Mesothelial cell of epicardium (in vitro differentiated cells): ENCODE data around the gene RAB26. TPM values are rescaled to one million over a fixed set of nuclear protein-coding genes. Genes with fewer than 3 reads are reported as not detected.
"Not testable (repeated sequence)": the region's sequence is repeated elsewhere in the genome, so short reads cannot be mapped to it uniquely, and the experiment has no call there.

Experiments
- DNase-seq, 2 experiments: peaks; one replicate each; pipeline ENCODE4 v3.0.0; 2021; ENCODE audit warnings: low spot score in 2 of 2; ENCODE audit not compliant: unreplicated experiment in 2 of 2
- H3K27ac Mint-ChIP-seq: 2 replicates; pipeline ENCODE4 v1.8.0; 2021; ENCODE audit warnings: mixed read lengths
- H3K27me3 Mint-ChIP-seq: 2 replicates; pipeline ENCODE4 v1.8.0; 2021; ENCODE audit warnings: low read depth, mixed read lengths
- H3K36me3 Mint-ChIP-seq: 2 replicates; pipeline ENCODE4 v1.8.0; 2021; ENCODE audit warnings: mixed read lengths
- H3K4me1 Mint-ChIP-seq: 2 replicates; pipeline ENCODE4 v1.8.0; 2021; ENCODE audit warnings: mixed read lengths
- H3K4me3 Mint-ChIP-seq: 2 replicates; pipeline ENCODE4 v1.8.0; 2021; ENCODE audit warnings: mild to moderate bottlenecking, moderate library complexity, mixed read lengths
- H3K9me3 Mint-ChIP-seq: 2 replicates; pipeline ENCODE4 v1.8.0; 2021; ENCODE audit warnings: mixed read lengths
- microRNA-seq: library from miRNA; unstranded; fragments of <30 nt; microRNA quantifications from one replicate; pipeline ENCODE4 v1.2.0, GENCODE V29; 2021; ENCODE audit warnings: inconsistent platforms, mixed read lengths
- total RNA-seq: library from RNA; stranded (reverse); gene quantifications from 3 replicates; pipeline ENCODE4 v1.2.1, GENCODE V29; 2021
- TF ChIP-seq, protein P1 (sequence below): fragments of 200-600 bp; sonication (generic); IDR thresholded peaks from one replicate; pipeline ENCODE4 v1.5.0; 2021; ENCODE audit warnings: antibody characterized with exemption; ENCODE audit not compliant: unreplicated experiment

Gene RAB26
- total RNA-seq, 1 donor from 2014 or later, result 1.5 TPM

DNA sequence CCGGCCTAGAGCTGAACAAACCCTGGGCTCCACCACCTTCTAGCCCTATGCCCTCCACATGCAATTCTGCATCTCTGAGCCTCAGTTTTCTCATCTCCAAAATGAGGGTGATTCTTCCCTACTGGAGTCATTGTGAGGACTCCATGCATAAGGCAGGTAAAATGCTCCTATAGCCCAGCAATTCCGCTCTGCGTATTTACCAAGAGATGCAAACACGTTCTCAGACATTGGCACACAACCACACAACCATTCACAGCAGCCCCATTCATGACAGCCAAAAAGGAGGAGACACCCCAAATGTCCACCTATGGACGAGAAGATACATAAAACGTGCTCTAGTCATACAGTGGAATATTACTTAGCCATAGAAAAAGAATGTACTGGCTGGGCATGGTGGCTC is 51.9 kb downstream of the RAB26 start:
- Mint-ChIP-seq H3K36me3 (no peaks in the 10 kb centered on the region), H3K9me3 (no peaks in the 10 kb centered on the region), H3K4me1 (peaks cover 5% of the 10 kb centered on the region), H3K4me3 (no peak overlapping the region), H3K27ac (no peak overlapping the region), H3K27me3 (peaks cover 41% of the 10 kb centered on the region)
- no peak for DNase-seq
- TF ChIP-seq, protein P1, sequence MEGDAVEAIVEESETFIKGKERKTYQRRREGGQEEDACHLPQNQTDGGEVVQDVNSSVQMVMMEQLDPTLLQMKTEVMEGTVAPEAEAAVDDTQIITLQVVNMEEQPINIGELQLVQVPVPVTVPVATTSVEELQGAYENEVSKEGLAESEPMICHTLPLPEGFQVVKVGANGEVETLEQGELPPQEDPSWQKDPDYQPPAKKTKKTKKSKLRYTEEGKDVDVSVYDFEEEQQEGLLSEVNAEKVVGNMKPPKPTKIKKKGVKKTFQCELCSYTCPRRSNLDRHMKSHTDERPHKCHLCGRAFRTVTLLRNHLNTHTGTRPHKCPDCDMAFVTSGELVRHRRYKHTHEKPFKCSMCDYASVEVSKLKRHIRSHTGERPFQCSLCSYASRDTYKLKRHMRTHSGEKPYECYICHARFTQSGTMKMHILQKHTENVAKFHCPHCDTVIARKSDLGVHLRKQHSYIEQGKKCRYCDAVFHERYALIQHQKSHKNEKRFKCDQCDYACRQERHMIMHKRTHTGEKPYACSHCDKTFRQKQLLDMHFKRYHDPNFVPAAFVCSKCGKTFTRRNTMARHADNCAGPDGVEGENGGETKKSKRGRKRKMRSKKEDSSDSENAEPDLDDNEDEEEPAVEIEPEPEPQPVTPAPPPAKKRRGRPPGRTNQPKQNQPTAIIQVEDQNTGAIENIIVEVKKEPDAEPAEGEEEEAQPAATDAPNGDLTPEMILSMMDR, result no peak

DNA sequence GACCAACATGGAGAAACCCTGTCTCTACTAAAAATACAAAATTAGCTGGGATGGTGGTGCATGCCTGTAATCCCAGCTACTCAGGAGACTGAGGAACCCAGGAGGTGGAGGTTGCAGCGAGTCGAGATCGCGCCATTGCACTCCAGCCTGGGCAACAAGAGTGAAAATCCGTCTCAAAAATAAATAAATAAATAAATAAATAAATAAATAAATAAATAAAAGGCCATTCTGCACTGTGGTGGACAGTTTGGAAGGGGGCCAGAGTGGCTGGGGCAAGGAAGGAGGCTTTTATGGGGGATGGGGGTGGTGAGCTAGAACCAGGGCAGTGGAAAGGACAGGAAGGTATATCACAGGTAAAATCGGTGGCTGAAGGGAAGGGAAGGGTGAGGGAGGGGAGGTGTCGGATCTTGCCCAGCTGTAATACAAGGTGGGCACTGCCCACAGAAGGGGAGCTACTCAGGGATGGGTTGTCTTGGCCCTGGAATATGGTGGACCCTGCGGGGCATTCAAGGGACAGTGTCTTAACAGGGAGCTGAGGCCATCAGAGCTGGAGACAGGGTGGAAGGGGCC is 54.8 kb downstream of the RAB26 start:
- not testable (repeated sequence) for H3K36me3 Mint-ChIP-seq, H3K27ac Mint-ChIP-seq, H3K9me3 Mint-ChIP-seq, H3K4me1 Mint-ChIP-seq, DNase-seq
- H3K4me3 Mint-ChIP-seq, result peak overlapping the region; percentile 55
- H3K27me3 Mint-ChIP-seq, result peaks cover 24% of the 10 kb centered on the region

Small RNAs within 50 kb of the gene (microRNA-seq; reads per million reads assigned to microRNA genes)
- gene MIR3180-5 (not detected), gene MIR4516 (not detected), gene MIR6511B1 (not detected)

Other genes with a start within 250 kb of the RAB26 start
- gene HS3ST6, start 230.2 kb upstream of the RAB26 start, total RNA-seq, result 0.22 to 0.36 TPM in 2 of 3 replicates, not detected in the other
- gene MSRB1, start 205.4 kb upstream of the RAB26 start, total RNA-seq, result 13.1 to 14.1 TPM (median 13.4 TPM) in 3 replicates
- gene RPL3L, start 193.9 kb upstream of the RAB26 start, total RNA-seq, result 0.40 to 0.45 TPM in 2 of 3 replicates, not detected in the other
- 92.9 to 103 TPM (median 95.0 TPM) in 3 replicates for gene NDUFB10, start 189.1 kb upstream of the RAB26 start, total RNA-seq
- 2,265 to 2,496 TPM (median 2,379 TPM) in 3 replicates for gene RPS2, start 183.8 kb upstream of the RAB26 start, total RNA-seq
- gene RNF151, start 181.8 kb upstream of the RAB26 start, total RNA-seq, result not detected in 3 replicates
- gene TBL3, start 176.6 kb upstream of the RAB26 start, total RNA-seq, result 35.5 to 40.6 TPM (median 37.2 TPM) in 3 replicates
- gene NOXO1, start 167.2 kb upstream of the RAB26 start, total RNA-seq, result 0.42 to 1.3 TPM (median 0.73 TPM) in 3 replicates
- gene GFER, start 164.4 kb upstream of the RAB26 start, total RNA-seq, result 22.8 to 26.5 TPM (median 23.7 TPM) in 3 replicates
- 0.49 to 1.3 TPM (median 1.0 TPM) in 3 replicates for gene SYNGR3, start 158.7 kb upstream of the RAB26 start, total RNA-seq
- gene ZNF598, start 138.8 kb upstream of the RAB26 start, total RNA-seq, result 50.6 to 52.7 TPM (median 52.7 TPM) in 3 replicates
- 14.0 to 16.1 TPM (median 15.4 TPM) in 3 replicates for gene NPW, start 128.8 kb upstream of the RAB26 start, total RNA-seq
- 48.1 to 55.1 TPM (median 51.3 TPM) in 3 replicates for gene NHERF2, start 121.7 kb upstream of the RAB26 start, total RNA-seq
- gene NTHL1, start 100.8 kb upstream of the RAB26 start, total RNA-seq, result 27.6 to 31.1 TPM (median 29.7 TPM) in 3 replicates
- gene TSC2, start 100.6 kb upstream of the RAB26 start, total RNA-seq, result 242 to 250 TPM (median 243 TPM) in 3 replicates
- 173 to 183 TPM (median 175 TPM) in 3 replicates for gene PKD1, start 12.7 kb upstream of the RAB26 start, total RNA-seq
- 63.1 to 68.5 TPM (median 66.1 TPM) in 3 replicates for gene TRAF7, start 7.2 kb downstream of the RAB26 start, total RNA-seq
- 8.9 to 9.8 TPM (median 9.8 TPM) in 3 replicates for gene CASKIN1, start 48.0 kb downstream of the RAB26 start, total RNA-seq
- gene MLST8, start 56.8 kb downstream of the RAB26 start, total RNA-seq, result 45.9 to 49.0 TPM (median 47.2 TPM) in 3 replicates
- gene BRICD5, start 62.2 kb downstream of the RAB26 start, total RNA-seq, result 11.9 to 14.4 TPM (median 13.0 TPM) in 3 replicates
- 15.2 to 17.9 TPM (median 16.8 TPM) in 3 replicates for gene PGP, start 66.2 kb downstream of the RAB26 start, total RNA-seq
- gene E4F1, start 75.0 kb downstream of the RAB26 start, total RNA-seq, result 29.3 to 36.3 TPM (median 33.0 TPM) in 3 replicates
- gene DNASE1L2, start 87.8 kb downstream of the RAB26 start, total RNA-seq, result 1.0 to 1.4 TPM (median 1.2 TPM) in 3 replicates
- gene ECI1, start 103.0 kb downstream of the RAB26 start, total RNA-seq, result 53.3 to 54.8 TPM (median 54.5 TPM) in 3 replicates
- gene RNPS1, start 119.5 kb downstream of the RAB26 start, total RNA-seq, result 229 to 243 TPM (median 229 TPM) in 3 replicates
- gene ABCA3, start 192.1 kb downstream of the RAB26 start, total RNA-seq, result 3.5 to 3.9 TPM (median 3.6 TPM) in 3 replicates